ENCODE results near the gene BPGM. TPM values are rescaled to one million over a fixed set of nuclear protein-coding genes. Genes with fewer than 3 reads are reported as not detected.

The BPGM gene
- total and polyA plus RNA-seq, 9 of the 15 experiments (the other 6 are each of a cell fraction or from before 2014, with no cell fraction given), result 14.1 to 46.1 (median 21.2) TPM

GRCh38 chr7:134660242-134660785, 13.7 kb downstream of the BPGM start (continued):
- TF ChIP-seq, protein P1, sequence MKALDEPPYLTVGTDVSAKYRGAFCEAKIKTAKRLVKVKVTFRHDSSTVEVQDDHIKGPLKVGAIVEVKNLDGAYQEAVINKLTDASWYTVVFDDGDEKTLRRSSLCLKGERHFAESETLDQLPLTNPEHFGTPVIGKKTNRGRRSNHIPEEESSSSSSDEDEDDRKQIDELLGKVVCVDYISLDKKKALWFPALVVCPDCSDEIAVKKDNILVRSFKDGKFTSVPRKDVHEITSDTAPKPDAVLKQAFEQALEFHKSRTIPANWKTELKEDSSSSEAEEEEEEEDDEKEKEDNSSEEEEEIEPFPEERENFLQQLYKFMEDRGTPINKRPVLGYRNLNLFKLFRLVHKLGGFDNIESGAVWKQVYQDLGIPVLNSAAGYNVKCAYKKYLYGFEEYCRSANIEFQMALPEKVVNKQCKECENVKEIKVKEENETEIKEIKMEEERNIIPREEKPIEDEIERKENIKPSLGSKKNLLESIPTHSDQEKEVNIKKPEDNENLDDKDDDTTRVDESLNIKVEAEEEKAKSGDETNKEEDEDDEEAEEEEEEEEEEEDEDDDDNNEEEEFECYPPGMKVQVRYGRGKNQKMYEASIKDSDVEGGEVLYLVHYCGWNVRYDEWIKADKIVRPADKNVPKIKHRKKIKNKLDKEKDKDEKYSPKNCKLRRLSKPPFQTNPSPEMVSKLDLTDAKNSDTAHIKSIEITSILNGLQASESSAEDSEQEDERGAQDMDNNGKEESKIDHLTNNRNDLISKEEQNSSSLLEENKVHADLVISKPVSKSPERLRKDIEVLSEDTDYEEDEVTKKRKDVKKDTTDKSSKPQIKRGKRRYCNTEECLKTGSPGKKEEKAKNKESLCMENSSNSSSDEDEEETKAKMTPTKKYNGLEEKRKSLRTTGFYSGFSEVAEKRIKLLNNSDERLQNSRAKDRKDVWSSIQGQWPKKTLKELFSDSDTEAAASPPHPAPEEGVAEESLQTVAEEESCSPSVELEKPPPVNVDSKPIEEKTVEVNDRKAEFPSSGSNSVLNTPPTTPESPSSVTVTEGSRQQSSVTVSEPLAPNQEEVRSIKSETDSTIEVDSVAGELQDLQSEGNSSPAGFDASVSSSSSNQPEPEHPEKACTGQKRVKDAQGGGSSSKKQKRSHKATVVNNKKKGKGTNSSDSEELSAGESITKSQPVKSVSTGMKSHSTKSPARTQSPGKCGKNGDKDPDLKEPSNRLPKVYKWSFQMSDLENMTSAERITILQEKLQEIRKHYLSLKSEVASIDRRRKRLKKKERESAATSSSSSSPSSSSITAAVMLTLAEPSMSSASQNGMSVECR (CRISPR knock-in tag; IDR thresholded peaks at IDR 0.05), result no peak
- no peak for TF ChIP-seq ZNF830 (CRISPR knock-in tag; IDR thresholded peaks at IDR 0.05)
- TF ChIP-seq HNRNPH1 (optimal IDR thresholded peaks at IDR 0.05; ENCODE audit: low read depth, low read length), result no peak
- TF ChIP-seq CREB1 (IDR thresholded peaks at IDR 0.05), result peak; percentile 57
- no peak for TF ChIP-seq CREB1 (CRISPR knock-in tag; IDR thresholded peaks at IDR 0.05)
- TF ChIP-seq POLR3A (IDR thresholded peaks at IDR 0.05; ENCODE audit: borderline replicate concordance, extremely low read depth, insufficient read depth, insufficient read length), result no peak
- TF ChIP-seq ZNF175 (CRISPR knock-in tag; IDR thresholded peaks at IDR 0.05; ENCODE audit: low read depth), result no peak
- no peak for TF ChIP-seq ZNF165 (CRISPR knock-in tag; IDR thresholded peaks at IDR 0.05; ENCODE audit: borderline replicate concordance)
- TF ChIP-seq ETS1 (conservative IDR thresholded peaks at IDR 0.05; ENCODE audit: control insufficient read depth, low read depth, low read length), result no peak
- TF ChIP-seq ZNF217 (CRISPR knock-in tag; IDR thresholded peaks at IDR 0.05), result no peak
- no peak for TF ChIP-seq POLR3G (IDR thresholded peaks at IDR 0.05; ENCODE audit: extremely low read depth, insufficient read length, insufficient replicate concordance)
- TF ChIP-seq, protein P2, sequence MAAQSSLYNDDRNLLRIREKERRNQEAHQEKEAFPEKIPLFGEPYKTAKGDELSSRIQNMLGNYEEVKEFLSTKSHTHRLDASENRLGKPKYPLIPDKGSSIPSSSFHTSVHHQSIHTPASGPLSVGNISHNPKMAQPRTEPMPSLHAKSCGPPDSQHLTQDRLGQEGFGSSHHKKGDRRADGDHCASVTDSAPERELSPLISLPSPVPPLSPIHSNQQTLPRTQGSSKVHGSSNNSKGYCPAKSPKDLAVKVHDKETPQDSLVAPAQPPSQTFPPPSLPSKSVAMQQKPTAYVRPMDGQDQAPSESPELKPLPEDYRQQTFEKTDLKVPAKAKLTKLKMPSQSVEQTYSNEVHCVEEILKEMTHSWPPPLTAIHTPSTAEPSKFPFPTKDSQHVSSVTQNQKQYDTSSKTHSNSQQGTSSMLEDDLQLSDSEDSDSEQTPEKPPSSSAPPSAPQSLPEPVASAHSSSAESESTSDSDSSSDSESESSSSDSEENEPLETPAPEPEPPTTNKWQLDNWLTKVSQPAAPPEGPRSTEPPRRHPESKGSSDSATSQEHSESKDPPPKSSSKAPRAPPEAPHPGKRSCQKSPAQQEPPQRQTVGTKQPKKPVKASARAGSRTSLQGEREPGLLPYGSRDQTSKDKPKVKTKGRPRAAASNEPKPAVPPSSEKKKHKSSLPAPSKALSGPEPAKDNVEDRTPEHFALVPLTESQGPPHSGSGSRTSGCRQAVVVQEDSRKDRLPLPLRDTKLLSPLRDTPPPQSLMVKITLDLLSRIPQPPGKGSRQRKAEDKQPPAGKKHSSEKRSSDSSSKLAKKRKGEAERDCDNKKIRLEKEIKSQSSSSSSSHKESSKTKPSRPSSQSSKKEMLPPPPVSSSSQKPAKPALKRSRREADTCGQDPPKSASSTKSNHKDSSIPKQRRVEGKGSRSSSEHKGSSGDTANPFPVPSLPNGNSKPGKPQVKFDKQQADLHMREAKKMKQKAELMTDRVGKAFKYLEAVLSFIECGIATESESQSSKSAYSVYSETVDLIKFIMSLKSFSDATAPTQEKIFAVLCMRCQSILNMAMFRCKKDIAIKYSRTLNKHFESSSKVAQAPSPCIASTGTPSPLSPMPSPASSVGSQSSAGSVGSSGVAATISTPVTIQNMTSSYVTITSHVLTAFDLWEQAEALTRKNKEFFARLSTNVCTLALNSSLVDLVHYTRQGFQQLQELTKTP (IDR thresholded peaks at IDR 0.05; ENCODE audit: low read depth in 1 of 2, partially characterized antibody in 2 of 2), result peak in 1 of 2 experiments; percentile 28
- no peak for TF ChIP-seq ZSCAN32 (CRISPR knock-in tag; IDR thresholded peaks at IDR 0.05)
- TF ChIP-seq KDM2B (CRISPR knock-in tag; IDR thresholded peaks at IDR 0.05), result no peak
- no peak for TF ChIP-seq SRF (CRISPR knock-in tag; IDR thresholded peaks at IDR 0.05)
- TF ChIP-seq NR1H2 (CRISPR knock-in tag; IDR thresholded peaks at IDR 0.05), result no peak
- TF ChIP-seq, protein P3, sequence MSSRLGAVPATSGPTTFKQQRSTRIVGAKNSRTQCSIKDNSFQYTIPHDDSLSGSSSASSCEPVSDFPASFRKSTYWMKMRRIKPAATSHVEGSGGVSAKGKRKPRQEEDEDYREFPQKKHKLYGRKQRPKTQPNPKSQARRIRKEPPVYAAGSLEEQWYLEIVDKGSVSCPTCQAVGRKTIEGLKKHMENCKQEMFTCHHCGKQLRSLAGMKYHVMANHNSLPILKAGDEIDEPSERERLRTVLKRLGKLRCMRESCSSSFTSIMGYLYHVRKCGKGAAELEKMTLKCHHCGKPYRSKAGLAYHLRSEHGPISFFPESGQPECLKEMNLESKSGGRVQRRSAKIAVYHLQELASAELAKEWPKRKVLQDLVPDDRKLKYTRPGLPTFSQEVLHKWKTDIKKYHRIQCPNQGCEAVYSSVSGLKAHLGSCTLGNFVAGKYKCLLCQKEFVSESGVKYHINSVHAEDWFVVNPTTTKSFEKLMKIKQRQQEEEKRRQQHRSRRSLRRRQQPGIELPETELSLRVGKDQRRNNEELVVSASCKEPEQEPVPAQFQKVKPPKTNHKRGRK (tag; IDR thresholded peaks at IDR 0.05), result no peak

All from K562 (cell line).